Measurements from ENCODE around the gene IPO4.
"Not testable (repeated sequence)": the region's sequence is repeated elsewhere in the genome, so short reads cannot be mapped to it uniquely, and the experiment has no call there.

The IPO4 gene

DNA sequence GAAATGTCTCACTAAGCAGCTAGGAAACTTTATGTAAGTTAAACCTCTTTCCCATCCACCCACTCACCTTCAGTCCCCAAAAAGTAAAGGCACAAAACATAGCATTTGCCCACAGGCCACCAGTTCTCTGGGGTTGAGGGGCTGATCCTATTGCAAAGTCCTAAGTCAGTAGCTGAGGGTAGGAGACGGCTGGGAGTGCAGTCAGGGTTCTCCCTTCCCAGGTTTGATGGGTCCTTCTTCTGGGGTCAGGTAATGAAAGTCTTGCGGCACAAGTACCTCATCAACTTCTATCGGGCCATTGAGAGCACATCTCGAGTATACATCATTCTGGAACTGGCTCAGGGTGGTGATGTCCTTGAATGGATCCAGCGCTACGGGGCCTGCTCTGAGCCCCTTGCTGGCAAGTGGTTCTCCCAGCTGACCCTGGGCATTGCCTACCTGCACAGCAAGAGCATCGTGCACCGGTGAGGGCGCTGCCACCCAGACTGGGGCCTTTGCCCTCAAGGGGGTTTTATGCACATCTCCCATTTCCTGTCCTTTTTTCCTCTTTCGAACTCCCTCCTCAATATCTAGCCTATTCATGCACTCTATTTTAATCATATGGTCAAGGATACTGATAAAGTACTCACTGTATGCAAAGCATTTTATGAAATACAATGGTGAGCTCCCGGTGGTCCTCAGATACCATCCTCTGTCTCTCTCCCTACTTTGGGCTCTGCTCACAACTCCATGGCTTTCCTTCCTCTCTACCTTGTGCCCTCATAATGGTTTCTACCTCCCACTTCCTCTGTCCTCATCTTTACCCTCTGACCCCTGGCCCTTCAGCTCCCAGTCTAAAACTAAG lies 17.9 kb upstream of the IPO4 start:
- Histone ChIP-seq H3K27me3 (ENCODE audit: insufficient read depth, poor library complexity, severe bottlenecking) (no peaks in the 10 kb centered on the region), H3K4me3 (replicated peaks; ENCODE audit: insufficient read depth, low read length) (no peak overlapping the region), H3K27ac (replicated peaks) (no peak overlapping the region)
- DNase-seq (ENCODE audit: low read depth in 1 of 2, low spot score in 1 of 2), result no peak
- TF ChIP-seq POLR2AphosphoS5 (IDR thresholded peaks at IDR 0.05; ENCODE audit: low read depth), result no peak
- no peak for TF ChIP-seq SPI1 (IDR thresholded peaks at IDR 0.05; ENCODE audit: borderline replicate concordance, low read depth)
- TF ChIP-seq, protein P1, sequence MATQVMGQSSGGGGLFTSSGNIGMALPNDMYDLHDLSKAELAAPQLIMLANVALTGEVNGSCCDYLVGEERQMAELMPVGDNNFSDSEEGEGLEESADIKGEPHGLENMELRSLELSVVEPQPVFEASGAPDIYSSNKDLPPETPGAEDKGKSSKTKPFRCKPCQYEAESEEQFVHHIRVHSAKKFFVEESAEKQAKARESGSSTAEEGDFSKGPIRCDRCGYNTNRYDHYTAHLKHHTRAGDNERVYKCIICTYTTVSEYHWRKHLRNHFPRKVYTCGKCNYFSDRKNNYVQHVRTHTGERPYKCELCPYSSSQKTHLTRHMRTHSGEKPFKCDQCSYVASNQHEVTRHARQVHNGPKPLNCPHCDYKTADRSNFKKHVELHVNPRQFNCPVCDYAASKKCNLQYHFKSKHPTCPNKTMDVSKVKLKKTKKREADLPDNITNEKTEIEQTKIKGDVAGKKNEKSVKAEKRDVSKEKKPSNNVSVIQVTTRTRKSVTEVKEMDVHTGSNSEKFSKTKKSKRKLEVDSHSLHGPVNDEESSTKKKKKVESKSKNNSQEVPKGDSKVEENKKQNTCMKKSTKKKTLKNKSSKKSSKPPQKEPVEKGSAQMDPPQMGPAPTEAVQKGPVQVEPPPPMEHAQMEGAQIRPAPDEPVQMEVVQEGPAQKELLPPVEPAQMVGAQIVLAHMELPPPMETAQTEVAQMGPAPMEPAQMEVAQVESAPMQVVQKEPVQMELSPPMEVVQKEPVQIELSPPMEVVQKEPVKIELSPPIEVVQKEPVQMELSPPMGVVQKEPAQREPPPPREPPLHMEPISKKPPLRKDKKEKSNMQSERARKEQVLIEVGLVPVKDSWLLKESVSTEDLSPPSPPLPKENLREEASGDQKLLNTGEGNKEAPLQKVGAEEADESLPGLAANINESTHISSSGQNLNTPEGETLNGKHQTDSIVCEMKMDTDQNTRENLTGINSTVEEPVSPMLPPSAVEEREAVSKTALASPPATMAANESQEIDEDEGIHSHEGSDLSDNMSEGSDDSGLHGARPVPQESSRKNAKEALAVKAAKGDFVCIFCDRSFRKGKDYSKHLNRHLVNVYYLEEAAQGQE (IDR thresholded peaks at IDR 0.05; ENCODE audit: insufficient replicate concordance, low read depth), result no peak
- TF ChIP-seq GABPA (IDR thresholded peaks at IDR 0.05; ENCODE audit: low read depth), result no peak
- no peak for TF ChIP-seq CTCF (IDR thresholded peaks at IDR 0.05; ENCODE audit: insufficient read depth, low read length)

DNA sequence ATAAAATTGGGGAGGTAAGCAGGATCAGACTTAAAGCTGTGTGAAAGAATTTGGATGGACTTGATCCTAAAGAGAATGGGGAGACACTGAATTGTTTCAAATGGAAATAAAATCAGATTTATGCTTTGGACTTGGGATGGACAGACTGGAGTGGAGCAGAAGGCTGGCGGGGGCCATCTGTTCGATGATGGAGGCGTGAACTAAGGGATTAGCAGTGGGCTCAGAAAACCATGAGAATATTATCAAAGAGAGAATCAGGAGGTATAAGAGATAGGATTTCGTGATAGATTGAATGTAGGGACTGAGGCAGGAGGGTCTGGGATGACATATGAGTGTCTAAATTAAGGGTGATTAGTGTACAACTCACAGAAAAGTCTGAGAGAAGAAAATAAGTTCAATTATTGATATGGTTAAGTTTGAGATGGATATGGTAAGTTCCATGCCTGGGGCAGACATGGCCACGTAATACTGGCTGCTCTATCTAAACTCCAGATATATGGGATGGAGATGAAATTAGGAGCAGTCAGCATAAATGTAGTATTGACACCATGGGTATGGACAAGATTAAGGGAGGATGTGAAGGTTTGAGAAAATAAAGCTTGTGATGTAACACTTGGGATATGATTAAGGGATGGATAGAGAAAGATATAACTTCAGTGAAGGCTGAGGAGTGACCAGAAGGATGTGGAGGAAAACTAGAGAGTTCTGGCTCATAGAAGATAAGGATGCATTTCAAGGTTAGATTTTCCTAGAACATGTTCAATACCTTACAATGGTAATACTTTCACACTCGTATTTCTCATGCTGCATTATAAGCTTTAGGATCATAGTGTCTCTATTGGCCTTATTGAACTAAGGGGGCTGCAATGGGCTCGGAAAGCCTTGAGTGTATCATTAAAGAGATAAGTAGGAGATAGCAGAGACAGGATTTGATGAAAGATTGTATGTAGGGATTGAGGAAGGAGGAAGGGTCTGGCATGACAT lies 15.8 kb upstream of the IPO4 start:
- Histone ChIP-seq H3K27ac (replicated peaks) (no peak overlapping the region), H3K27me3 (ENCODE audit: insufficient read depth, poor library complexity, severe bottlenecking) (no peaks in the 10 kb centered on the region), H3K4me3 (replicated peaks; ENCODE audit: insufficient read depth, low read length) (no peak overlapping the region)
- no peak for TF ChIP-seq CTCF (IDR thresholded peaks at IDR 0.05; ENCODE audit: insufficient read depth, low read length)
- no peak for TF ChIP-seq GABPA (IDR thresholded peaks at IDR 0.05; ENCODE audit: low read depth)
- TF ChIP-seq, protein P1 (IDR thresholded peaks at IDR 0.05; ENCODE audit: insufficient replicate concordance, low read depth), result no peak
- no peak for TF ChIP-seq SPI1 (IDR thresholded peaks at IDR 0.05; ENCODE audit: borderline replicate concordance, low read depth)
- no peak for TF ChIP-seq POLR2AphosphoS5 (IDR thresholded peaks at IDR 0.05; ENCODE audit: low read depth)
- DNase-seq (ENCODE audit: low read depth in 1 of 2, low spot score in 1 of 2), result no peak

DNA sequence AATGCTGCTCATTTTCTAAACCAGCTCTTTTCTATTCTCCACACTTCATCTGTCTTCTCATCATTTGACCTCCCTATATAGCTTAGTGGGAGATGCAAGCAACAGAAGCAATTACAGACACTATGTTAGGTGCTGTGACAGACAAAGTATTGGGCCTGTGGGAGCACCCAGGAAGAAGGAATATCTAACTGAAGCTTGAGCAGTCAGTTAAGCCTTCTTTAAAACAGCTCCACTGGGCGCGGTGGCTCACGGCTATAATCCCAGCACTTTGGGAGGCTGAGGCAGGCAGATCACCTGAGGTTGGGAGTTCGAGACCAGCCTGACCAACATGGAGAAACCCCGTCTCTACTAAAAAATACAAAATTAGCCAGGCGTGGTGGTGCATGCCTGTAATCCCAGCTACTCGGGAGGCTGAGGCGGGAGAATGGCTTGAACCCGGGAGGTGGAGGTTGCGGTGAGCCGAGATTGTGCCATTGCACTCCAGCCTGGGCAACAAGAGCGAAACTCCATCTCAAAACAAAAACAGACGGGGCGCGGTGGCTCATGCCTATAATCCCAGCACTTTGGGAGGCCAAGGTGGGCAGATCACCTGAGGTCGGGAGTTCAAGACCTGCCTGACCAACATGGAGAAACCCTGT lies 14.8 kb upstream of the IPO4 start:
- H3K27ac ChIP-seq (replicated peaks), result not testable (repeated sequence)

GRCh38 chr14:24202538-24202937 lies 13.9 kb upstream of the IPO4 start:
- not testable (repeated sequence) for H3K4me3 ChIP-seq (replicated peaks; ENCODE audit: insufficient read depth, low read length); DNase-seq (ENCODE audit: low read depth in 1 of 2, low spot score in 1 of 2); H3K27ac ChIP-seq (replicated peaks); H3K27me3 ChIP-seq (ENCODE audit: insufficient read depth, poor library complexity, severe bottlenecking)

More for the DNA sequence above, 14.8 kb upstream of the IPO4 start:
- not testable (repeated sequence) for H3K27me3 ChIP-seq (ENCODE audit: insufficient read depth, poor library complexity, severe bottlenecking); H3K4me3 ChIP-seq (replicated peaks; ENCODE audit: insufficient read depth, low read length); DNase-seq (ENCODE audit: low read depth in 1 of 2, low spot score in 1 of 2)

All from HL-60 (cell line).